Endothelial cell of umbilical vein (primary cell): ENCODE data around the gene LMF1. TPM values are rescaled to one million over a fixed set of nuclear protein-coding genes. Genes with fewer than 3 reads are reported as not detected.

Experiments used
- BruUV-seq: library from RNA; stranded (reverse); fragments of 400-500 nt; replicated peaks from 2 replicates; lab custom pipeline; 2021; lab: Mats Ljungman, UMichigan
- CTCF ChIA-PET: fragments of 300-600, 350-600 bp; sonication (Branson Sonifier 250); formaldehyde crosslinking; loops from one replicate; lab custom pipeline; 2021; ENCODE audit warnings: antibody characterized with exemption, inconsistent platforms; lab: Charles Lee
- POLR2A ChIA-PET: fragments of 300-600, 350-600 bp; sonication (Branson Sonifier 250); formaldehyde crosslinking; loops from one replicate; lab custom pipeline; 2021; ENCODE audit warnings: antibody characterized with exemption, inconsistent platforms; lab: Charles Lee
- DNase-seq: peaks from one replicate; pipeline ENCODE4 v3.0.0-alpha.2; 2011; ENCODE audit warnings: low read depth, low spot score
- FAIRE-seq: peaks from 2 replicates; lab custom pipeline; 2011; peaks lifted over from hg19 to GRCh38; lab: Jason Lieb, UNC
- H2AFZ ChIP-seq: 2 replicates; pipeline ENCODE4 v1.6.0; 2012; ENCODE audit warnings: low read depth, low read length, control low read depth, inconsistent platforms
- H3K27ac ChIP-seq: 2 replicates; pipeline ENCODE4 v1.5.1; 2011; ENCODE audit warnings: low read depth, mild to moderate bottlenecking, control low read depth, low read length, moderate library complexity; ENCODE audit not compliant: insufficient read depth
- H3K27me3 ChIP-seq, 2 experiments: 2 replicates each; pipeline versions ENCODE4 v1.6.0 to v1.6.1; 2011; ENCODE audit warnings: low read length in 2 of 2, mixed read lengths in 1 of 2; ENCODE audit not compliant: control insufficient read depth in 2 of 2, insufficient read depth in 2 of 2
- H3K36me3 ChIP-seq, 2 experiments: 2 replicates in 1 of 2; 3 replicates in 1 of 2; pipeline ENCODE4 v1.5.1; 2011; ENCODE audit warnings: low read length in 2 of 2, mild to moderate bottlenecking in 1 of 2, moderate library complexity in 1 of 2; ENCODE audit not compliant: control insufficient read depth in 2 of 2, insufficient read depth in 2 of 2; ENCODE audit errors: extremely low read depth in 1 of 2
- H3K4me1 ChIP-seq: 3 replicates; pipeline ENCODE4 v1.5.1; 2011; ENCODE audit warnings: mild to moderate bottlenecking, low read length; ENCODE audit not compliant: control insufficient read depth, insufficient read depth; ENCODE audit errors: extremely low read depth
- H3K4me2 ChIP-seq: 2 replicates; pipeline ENCODE4 v1.6.1; 2011; ENCODE audit warnings: low read length, control low read depth, mixed read lengths; ENCODE audit not compliant: insufficient read depth
- H3K4me3 ChIP-seq, 3 experiments: fragments of 200-600 bp in 1 of 3; sonication (generic), shearing (Covaris generic) in 1 of 3; replicated peaks in 1 of 3; 2 replicates each; pipeline ENCODE4 v1.5.1; 2011 to 2016; ENCODE audit warnings: control low read depth in 3 of 3, low read length in 3 of 3, mild to moderate bottlenecking in 2 of 3, inconsistent platforms in 1 of 3, low read depth in 1 of 3, moderate library complexity in 1 of 3; ENCODE audit not compliant: insufficient read depth in 1 of 3
- H3K79me2 ChIP-seq: 2 replicates; pipeline ENCODE4 v1.6.0; 2012; ENCODE audit warnings: low read length, inconsistent platforms; ENCODE audit not compliant: control insufficient read depth, insufficient read depth
- H3K9ac ChIP-seq: replicated peaks from 2 replicates; pipeline ENCODE3; 2011; ENCODE audit warnings: low read length, control low read depth; ENCODE audit not compliant: insufficient read depth; ENCODE audit errors: extremely low read depth
- H3K9me1 ChIP-seq: replicated peaks from 3 replicates; pipeline ENCODE4 v1.6.0; 2011; ENCODE audit warnings: mild to moderate bottlenecking, low read length; ENCODE audit not compliant: control insufficient read depth, insufficient read depth; ENCODE audit errors: extremely low read depth
- H3K9me3 ChIP-seq: replicated peaks from 2 replicates; pipeline ENCODE4 v1.5.1; 2012; ENCODE audit warnings: low read length, inconsistent platforms; ENCODE audit not compliant: control insufficient read depth, insufficient read depth
- H4K20me1 ChIP-seq: replicated peaks from 2 replicates; pipeline ENCODE3; 2011; ENCODE audit warnings: mild to moderate bottlenecking, low read length; ENCODE audit not compliant: control insufficient read depth, insufficient read depth; ENCODE audit errors: extremely low read depth
- EZH2 ChIP-seq: IDR thresholded peaks from 2 replicates; pipeline ENCODE4 v1.6.1; 2012; ENCODE audit warnings: borderline replicate concordance, low read depth, mild to moderate bottlenecking, moderate library complexity, low read length, inconsistent platforms; ENCODE audit not compliant: severe bottlenecking
- FOS ChIP-seq: IDR thresholded peaks from 2 replicates; pipeline ENCODE4 v1.6.1; 2011; ENCODE audit warnings: mild to moderate bottlenecking, low read length, moderate library complexity, borderline replicate concordance; ENCODE audit not compliant: insufficient read depth
- GATA2 ChIP-seq: IDR thresholded peaks from 2 replicates; pipeline ENCODE4 v1.7.0; 2011; ENCODE audit warnings: low read depth, mild to moderate bottlenecking, moderate library complexity, mixed read lengths, low read length; ENCODE audit not compliant: insufficient read length, insufficient read depth
- JUN ChIP-seq: IDR thresholded peaks from 2 replicates; pipeline ENCODE4 v1.6.1; 2011; ENCODE audit warnings: borderline replicate concordance, low read depth; ENCODE audit not compliant: insufficient read length, insufficient read depth
- MYC ChIP-seq: IDR thresholded peaks from one replicate; pipeline ENCODE4 v1.6.1; 2011; ENCODE audit warnings: mild to moderate bottlenecking, low read depth, low read length
- POLR2A ChIP-seq: IDR thresholded peaks from 2 replicates; pipeline ENCODE4 v1.6.1; 2012; ENCODE audit warnings: low read depth, mild to moderate bottlenecking, control low read depth, low read length
- POLR2AphosphoS5 ChIP-seq: IDR thresholded peaks from 2 replicates; pipeline ENCODE4 v1.6.1; 2012; ENCODE audit warnings: low read depth, mild to moderate bottlenecking, control low read depth, low read length, moderate library complexity; ENCODE audit not compliant: insufficient read depth
- dilution Hi-C: fragments of 300-500 bp; cut with MboI; formaldehyde crosslinking; loops from one replicate; pipeline ENCODE4 v1.15.0; 2019; ENCODE audit warnings: low sequenced_read_pairs; ENCODE audit not compliant: extremely low pct_ligation_motif_present
- intact Hi-C: fragments of 100-400 bp; cut with micrococcal nuclease; formaldehyde crosslinking; loops from one replicate; pipeline ENCODE4 v1.10.0; 2022
- polyA plus RNA-seq, 4 experiments: library from polyadenylated mRNA; depleted of rRNA in 3 of 4; stranded (reverse) in 3 of 4; unstranded in 1 of 4; fragments of >200 nt; gene quantifications; 2 replicates each; pipeline versions ENCODE4 v1.2.1 to v1.2.3, GENCODE V29; 2011 to 2012; ENCODE audit warnings: missing spikeins in 1 of 4
- total RNA-seq: library from RNA; stranded (reverse); gene quantifications from 2 replicates; pipeline ENCODE4 v1.2.3, GENCODE V29; 2021
- TF ChIP-seq, protein P1 (sequence below), 2 donors: IDR thresholded peaks; 1 replicate in 1 of 2; 2 replicates in 1 of 2; pipeline ENCODE4 v1.5.1; 2011; ENCODE audit warnings: low read length in 2 of 2, mild to moderate bottlenecking in 2 of 2, moderate library complexity in 2 of 2, control low read depth in 1 of 2, inconsistent platforms in 1 of 2, low read depth in 1 of 2; ENCODE audit not compliant: insufficient read depth in 1 of 2; ENCODE audit errors: extremely low read depth in 1 of 2
- TF ChIP-seq, protein P2 (sequence below): IDR thresholded peaks from 2 replicates; pipeline ENCODE4 v1.6.1; 2011; ENCODE audit not compliant: insufficient read depth, insufficient read length

Gene LMF1
- total and polyA plus RNA-seq, 2 donors (not counting 3 experiments of a cell fraction or from before 2014, with no cell fraction given): 17.8 TPM

DNA sequence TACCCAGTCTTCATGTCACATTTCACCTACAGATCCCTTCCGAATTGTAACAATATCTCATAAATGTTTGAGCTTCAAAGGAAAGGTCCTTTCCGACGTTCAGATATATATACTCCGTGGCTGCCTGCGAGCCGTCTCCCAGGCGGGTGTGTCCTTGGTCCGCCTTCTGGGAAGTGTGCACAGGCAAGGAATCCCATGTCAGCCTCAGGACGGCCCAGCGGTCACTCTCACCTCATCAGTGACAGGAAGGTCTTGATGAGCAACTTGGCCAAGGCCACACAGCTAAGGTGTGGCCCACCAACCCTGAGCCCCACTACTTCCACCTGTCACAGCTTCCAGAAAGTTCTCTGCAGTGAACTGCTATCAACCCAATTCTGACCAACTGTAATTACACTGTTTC lies 4.3 kb downstream of the LMF1 start:
- H3K4me1 ChIP-seq: peaks cover 18% of the 10 kb centered on the region
- no peak overlapping the region for H3K4me2 ChIP-seq
- FAIRE-seq: no peak
- no peak overlapping the region for H3K9ac ChIP-seq
- TF ChIP-seq, protein P1, sequence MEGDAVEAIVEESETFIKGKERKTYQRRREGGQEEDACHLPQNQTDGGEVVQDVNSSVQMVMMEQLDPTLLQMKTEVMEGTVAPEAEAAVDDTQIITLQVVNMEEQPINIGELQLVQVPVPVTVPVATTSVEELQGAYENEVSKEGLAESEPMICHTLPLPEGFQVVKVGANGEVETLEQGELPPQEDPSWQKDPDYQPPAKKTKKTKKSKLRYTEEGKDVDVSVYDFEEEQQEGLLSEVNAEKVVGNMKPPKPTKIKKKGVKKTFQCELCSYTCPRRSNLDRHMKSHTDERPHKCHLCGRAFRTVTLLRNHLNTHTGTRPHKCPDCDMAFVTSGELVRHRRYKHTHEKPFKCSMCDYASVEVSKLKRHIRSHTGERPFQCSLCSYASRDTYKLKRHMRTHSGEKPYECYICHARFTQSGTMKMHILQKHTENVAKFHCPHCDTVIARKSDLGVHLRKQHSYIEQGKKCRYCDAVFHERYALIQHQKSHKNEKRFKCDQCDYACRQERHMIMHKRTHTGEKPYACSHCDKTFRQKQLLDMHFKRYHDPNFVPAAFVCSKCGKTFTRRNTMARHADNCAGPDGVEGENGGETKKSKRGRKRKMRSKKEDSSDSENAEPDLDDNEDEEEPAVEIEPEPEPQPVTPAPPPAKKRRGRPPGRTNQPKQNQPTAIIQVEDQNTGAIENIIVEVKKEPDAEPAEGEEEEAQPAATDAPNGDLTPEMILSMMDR (IDR thresholded peaks at IDR 0.05; ENCODE audit: extremely low read depth in 1 of 2, insufficient read depth in 1 of 2, low read depth in 1 of 2, low read length in 2 of 2): no peak
- TF ChIP-seq GATA2 (no peak), POLR2AphosphoS5 (no peak), MYC (no peak), EZH2 (no peak), FOS (no peak), JUN (no peak), POLR2A (no peak)
- TF ChIP-seq, protein P2, sequence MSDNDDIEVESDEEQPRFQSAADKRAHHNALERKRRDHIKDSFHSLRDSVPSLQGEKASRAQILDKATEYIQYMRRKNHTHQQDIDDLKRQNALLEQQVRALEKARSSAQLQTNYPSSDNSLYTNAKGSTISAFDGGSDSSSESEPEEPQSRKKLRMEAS: no peak
- ChIA-PET POLR2A (no interaction called here), CTCF (no interaction called here)
- no peaks in the 10 kb centered on the region for H3K27me3 ChIP-seq
- no peaks in the 10 kb centered on the region for H3K79me2 ChIP-seq
- H3K27ac ChIP-seq: no peak overlapping the region
- H3K36me3 ChIP-seq: no peaks in the 10 kb centered on the region
- intact Hi-C loops (no loop called here), dilution Hi-C loops (no loop called here)
- H3K9me1 ChIP-seq: no peaks in the 10 kb centered on the region
- no peak for DNase-seq
- no peaks in the 10 kb centered on the region for H4K20me1 ChIP-seq
- H2AFZ ChIP-seq: no peak overlapping the region
- H3K4me3 ChIP-seq: no peak overlapping the region
- BruUV-seq: no TSS peak
- H3K9me3 ChIP-seq: no peaks in the 10 kb centered on the region
